H9 (cell line): ENCODE measurements around the gene GHRL. TPM values are rescaled to one million over a fixed set of nuclear protein-coding genes. Genes with fewer than 3 reads are reported as not detected.

Experiments
- DNase-seq: peaks from one replicate; pipeline ENCODE4 v3.0.0-alpha.2; 2017
- H2AFZ ChIP-seq: one replicate; pipeline ENCODE4 v1.6.1; 2013; ENCODE audit warnings: mild to moderate bottlenecking, low read length, control low read depth, moderate library complexity
- H2AK5ac ChIP-seq: 2 replicates; pipeline ENCODE4 v1.6.1; 2013; ENCODE audit warnings: low read length, control low read depth, mixed read lengths; ENCODE audit not compliant: insufficient read length
- H2BK120ac ChIP-seq: one replicate; pipeline ENCODE4 v1.6.1; 2013; ENCODE audit warnings: low read depth, mild to moderate bottlenecking, low read length, control low read depth, inconsistent platforms; ENCODE audit not compliant: poor library complexity, severe bottlenecking
- H2BK12ac ChIP-seq: 2 replicates; pipeline ENCODE4 v1.6.1; 2013; ENCODE audit warnings: low read length, control low read depth, mixed read lengths, low read depth; ENCODE audit not compliant: insufficient read length
- H2BK15ac ChIP-seq: 2 replicates; pipeline ENCODE4 v1.6.1; 2013; ENCODE audit warnings: low read depth, low read length, control low read depth
- H2BK20ac ChIP-seq: one replicate; pipeline ENCODE4 v1.6.1; 2013; ENCODE audit warnings: low read depth, mild to moderate bottlenecking, low read length, control low read depth, inconsistent platforms; ENCODE audit not compliant: poor library complexity, severe bottlenecking
- H2BK5ac ChIP-seq: 2 replicates; pipeline ENCODE4 v1.6.1; 2013; ENCODE audit warnings: low read length, control low read depth, mixed read lengths; ENCODE audit not compliant: insufficient read length
- H3K14ac ChIP-seq: 2 replicates; pipeline ENCODE4 v1.6.1; 2013; ENCODE audit warnings: low read length, control low read depth; ENCODE audit not compliant: insufficient read depth
- H3K18ac ChIP-seq: 2 replicates; pipeline ENCODE4 v1.6.1; 2013; ENCODE audit warnings: low read depth, mild to moderate bottlenecking, mixed read lengths, low read length, control low read depth; ENCODE audit not compliant: insufficient read length
- H3K23ac ChIP-seq: 2 replicates; pipeline ENCODE4 v1.6.1; 2013; ENCODE audit warnings: low read length, control low read depth, mixed read lengths, low read depth; ENCODE audit not compliant: insufficient read length
- H3K23me2 ChIP-seq: 2 replicates; pipeline ENCODE4 v1.6.1; 2013; ENCODE audit warnings: low read depth, mild to moderate bottlenecking, mixed read lengths, low read length, control low read depth; ENCODE audit not compliant: insufficient read length, poor library complexity, severe bottlenecking
- H3K27ac ChIP-seq: 2 replicates; pipeline ENCODE4 v1.5.1; 2013; ENCODE audit warnings: low read length, control low read depth, mixed read lengths, low read depth; ENCODE audit not compliant: insufficient read length
- H3K27me3 ChIP-seq: 2 replicates; pipeline ENCODE4 v1.6.1; 2013; ENCODE audit warnings: low read length, control low read depth, inconsistent platforms; ENCODE audit not compliant: insufficient read depth
- H3K4ac ChIP-seq: 2 replicates; pipeline ENCODE4 v1.6.1; 2013; ENCODE audit warnings: low read depth, mild to moderate bottlenecking, control low read depth, inconsistent platforms, low read length, moderate library complexity
- H3K4me1 ChIP-seq: 2 replicates; pipeline ENCODE4 v1.6.1; 2013; ENCODE audit warnings: low read length, control low read depth, inconsistent platforms; ENCODE audit not compliant: insufficient read depth
- H3K4me2 ChIP-seq: 2 replicates; pipeline ENCODE4 v1.6.1; 2013; ENCODE audit warnings: low read length, control low read depth, mixed read lengths; ENCODE audit not compliant: insufficient read length, insufficient read depth
- H3K56ac ChIP-seq: 2 replicates; pipeline ENCODE4 v1.6.1; 2013; ENCODE audit warnings: low read depth, mild to moderate bottlenecking, mixed read lengths, low read length, control low read depth; ENCODE audit not compliant: insufficient read length
- H3K79me1 ChIP-seq: 2 replicates; pipeline ENCODE4 v1.6.1; 2013; ENCODE audit warnings: low read depth, mild to moderate bottlenecking, moderate library complexity, low read length, control low read depth, inconsistent platforms; ENCODE audit not compliant: insufficient read depth, poor library complexity, severe bottlenecking
- H3K79me2 ChIP-seq: 2 replicates; pipeline ENCODE4 v1.6.1; 2013; ENCODE audit warnings: low read length, control low read depth, inconsistent platforms; ENCODE audit not compliant: insufficient read depth
- H3K9ac ChIP-seq: 2 replicates; pipeline ENCODE4 v1.6.1; 2013; ENCODE audit warnings: low read length, control low read depth, mixed read lengths; ENCODE audit not compliant: insufficient read length; ENCODE audit errors: extremely low read depth
- H3K9me3 ChIP-seq: one replicate; pipeline ENCODE4 v1.6.1; 2013; ENCODE audit warnings: low read depth, low read length, inconsistent platforms; ENCODE audit not compliant: control insufficient read depth
- H3T11ph ChIP-seq: one replicate; pipeline ENCODE4 v1.6.1; 2013; ENCODE audit warnings: mild to moderate bottlenecking, low read length, control low read depth, inconsistent platforms
- H4K20me1 ChIP-seq: one replicate; pipeline ENCODE4 v1.6.1; 2013; ENCODE audit not compliant: control insufficient read depth, insufficient read length, insufficient read depth
- H4K5ac ChIP-seq: 2 replicates; pipeline ENCODE4 v1.6.1; 2013; ENCODE audit warnings: low read depth, mild to moderate bottlenecking, mixed read lengths, low read length, control low read depth; ENCODE audit not compliant: insufficient read length
- H4K8ac ChIP-seq: replicated peaks from 2 replicates; pipeline ENCODE4 v1.6.1; 2013; ENCODE audit warnings: low read length, control low read depth, mixed read lengths, low read depth; ENCODE audit not compliant: insufficient read length
- H4K91ac ChIP-seq: 2 replicates; pipeline ENCODE4 v1.6.1; 2013; ENCODE audit warnings: low read depth, mild to moderate bottlenecking, moderate library complexity, mixed read lengths, low read length, control low read depth; ENCODE audit not compliant: insufficient read length
- H3K27ac Mint-ChIP-seq, 3 experiments: 2 replicates in 2 of 3; 3 replicates in 1 of 3; pipeline ENCODE4 v1.8.0; 2020 to 2021; ENCODE audit warnings: mixed read lengths in 3 of 3, mild to moderate bottlenecking in 1 of 3, moderate library complexity in 1 of 3
- H3K27me3 Mint-ChIP-seq: 2 replicates; pipeline ENCODE4 v1.8.0; 2021; ENCODE audit warnings: low read depth, mild to moderate bottlenecking, moderate library complexity, mixed read lengths
- H3K36me3 Mint-ChIP-seq, 3 experiments: 2 replicates in 2 of 3; 3 replicates in 1 of 3; pipeline ENCODE4 v1.8.0; 2020 to 2021; ENCODE audit warnings: low read depth in 3 of 3, mixed read lengths in 3 of 3; ENCODE audit not compliant: insufficient read depth in 1 of 3
- H3K4me1 Mint-ChIP-seq, 2 experiments: 2 replicates each; pipeline ENCODE4 v1.8.0; 2020; ENCODE audit warnings: mixed read lengths in 2 of 2
- H3K4me3 Mint-ChIP-seq, 2 experiments: 2 replicates in 1 of 2; 3 replicates in 1 of 2; pipeline ENCODE4 v1.8.0; 2020 to 2021; ENCODE audit warnings: mild to moderate bottlenecking in 2 of 2, mixed read lengths in 2 of 2, moderate library complexity in 1 of 2
- H3K9me3 Mint-ChIP-seq, 2 experiments: 2 replicates in 1 of 2; 3 replicates in 1 of 2; pipeline ENCODE4 v1.8.0; 2020; ENCODE audit warnings: mild to moderate bottlenecking in 2 of 2, mixed read lengths in 2 of 2, moderate library complexity in 1 of 2
- CTCF ChIP-seq: fragments of 200-600 bp; sonication (generic); conservative IDR thresholded peaks from 3 replicates; pipeline ENCODE4 v1.8.0; 2021; ENCODE audit warnings: antibody characterized with exemption, mild to moderate bottlenecking
- WGBS: extraction: QIAGEN DNeasy Blood & Tissue Kit; methylation state at CpG from one replicate; pipeline ENCODE4 v1.1.7; 2013; ENCODE audit warnings: missing lambda C conversion rate, low lambda C conversion rate, mixed read lengths; ENCODE audit not compliant: insufficient read length; ENCODE audit errors: extremely low coverage; 5-methylcytosine and 5-hydroxymethylcytosine counted together
- total RNA-seq: library from RNA; stranded (reverse); gene quantifications from 2 replicates; pipeline ENCODE4 v1.2.1, GENCODE V29; 2021

Gene GHRL
- total RNA-seq, 1 experiment from 2014 or later: 1.3 TPM

DNA sequence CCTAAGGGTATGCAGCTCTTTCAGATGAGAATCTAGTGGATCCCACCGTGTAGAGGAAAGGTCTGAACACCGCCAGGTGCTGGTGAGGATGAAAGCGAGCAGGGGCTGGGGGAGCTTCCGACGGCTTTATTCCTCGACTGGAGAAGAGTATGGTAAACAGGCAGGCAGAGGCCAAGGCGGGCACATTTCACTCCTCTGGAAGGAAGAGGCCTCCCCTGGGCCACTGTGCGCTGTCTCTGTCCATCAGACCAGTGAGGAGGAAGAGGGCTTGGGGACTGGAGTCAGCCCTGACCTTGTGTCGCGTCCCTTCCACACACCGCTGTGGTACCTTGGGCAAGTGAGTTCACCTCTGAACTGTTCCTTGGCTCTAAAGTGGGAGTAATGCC, 4.2 kb downstream of the GHRL start:
- H2BK5ac ChIP-seq: no peak overlapping the region

More for the DNA sequence above, 4.2 kb downstream of the GHRL start:
- TF ChIP-seq CTCF: no peak
- Histone ChIP-seq H3K27me3 (no peaks in the 10 kb centered on the region), H3K79me2 (no peaks in the 10 kb centered on the region), H3K79me1 (no peaks in the 10 kb centered on the region), H3K4me2 (no peak overlapping the region), H2BK120ac (no peak overlapping the region), H4K91ac (no peak overlapping the region), H2AFZ (no peak overlapping the region), H2BK20ac (no peak overlapping the region), H3K9ac (no peak overlapping the region), H4K5ac (no peak overlapping the region), H4K8ac (no peak overlapping the region), H3K23ac (no peak overlapping the region), H3T11ph (no peak overlapping the region), H3K9me3 (no peaks in the 10 kb centered on the region), H4K20me1 (no peaks in the 10 kb centered on the region), H2BK15ac (no peak overlapping the region), H3K4ac (no peak overlapping the region), H3K14ac (no peak overlapping the region), H3K56ac (no peak overlapping the region), H3K4me1 (0 out of 2 replicates have a peak, but pooled peaks cover 1% of the 10 kb centered on the region), H3K23me2 (no peaks in the 10 kb centered on the region), H3K18ac (no peak overlapping the region), H2BK12ac (no peak overlapping the region), H2AK5ac (no peak overlapping the region), H3K27ac (no peak overlapping the region)
- Mint-ChIP-seq H3K27ac (no peak overlapping the region), H3K27me3 (no peaks in the 10 kb centered on the region), H3K4me3 (no peak overlapping the region), H3K9me3 (no peaks in the 10 kb centered on the region), H3K36me3 (peaks cover 5 to 39% (median 11%) of the 10 kb centered on the region in 3 experiments; a peak in 6 of 7 replicates), H3K4me1 (peaks cover 19% of the 10 kb centered on the region in 2 experiments)
- no CpG with 5 or more reads among the region's 11 CpGs for WGBS
- no peak for DNase-seq
